ENCODE data around the gene TRPM2. TPM values are rescaled to one million over a fixed set of nuclear protein-coding genes. Genes with fewer than 3 reads are reported as not detected.
"Not testable (repeated sequence)": the region's sequence is repeated elsewhere in the genome, so short reads cannot be mapped to it uniquely, and the experiment has no call there.

The TRPM2 gene
- total and polyA plus RNA-seq, 2 donors, result 2.7 to 9.4 TPM

DNA sequence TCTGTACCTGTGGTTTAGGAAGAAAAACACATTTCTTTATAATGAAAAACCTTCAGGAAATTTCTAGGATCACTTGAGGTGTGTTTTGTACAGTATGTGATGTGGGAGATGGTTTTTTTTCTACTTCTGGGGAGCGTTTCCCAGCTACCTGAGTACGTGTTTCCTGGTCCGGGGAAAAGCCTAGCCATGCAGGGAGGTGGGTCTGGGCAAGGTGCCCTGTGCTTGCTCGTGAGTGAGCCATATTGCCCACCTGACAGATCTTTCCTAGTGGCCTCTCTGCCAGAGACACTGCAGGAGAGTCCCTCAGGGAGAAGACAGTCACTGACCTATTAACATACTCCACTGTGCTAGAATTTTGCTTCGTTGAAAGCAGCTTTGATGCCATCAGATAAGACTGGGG lies 41.3 kb downstream of the TRPM2 start:
- 88% methylated on average over 5 of the region's 5 CpGs for WGBS
- Histone ChIP-seq H3K9me3 (ENCODE audit: control insufficient read depth in 2 of 2, insufficient read depth in 1 of 2, low read length in 1 of 2) (peaks cover 1 to 3% of the 10 kb centered on the region in 2 donors), H3K36me3 (ENCODE audit: control insufficient read depth in 2 of 2, insufficient read depth in 2 of 2, low read length in 1 of 2) (peaks cover 0 to 3% of the 10 kb centered on the region in 2 donors), H3K27me3 (ENCODE audit: control insufficient read depth in 2 of 2, insufficient read depth in 1 of 2, low read length in 1 of 2) (no peaks in the 10 kb centered on the region), H3K4me1 (ENCODE audit: control insufficient read depth in 2 of 2, insufficient read depth in 2 of 2, low read length in 2 of 2) (peaks cover 0 to 6% of the 10 kb centered on the region in 2 donors), H3K4me3 (ENCODE audit: low read length in 2 of 2) (no peak overlapping the region), H3K27ac (ENCODE audit: low read depth in 1 of 2, low read length in 1 of 2) (no peak overlapping the region)
- DNase-seq (ENCODE audit: low read depth in 6 of 9, low spot score in 9 of 9), result no peak

DNA sequence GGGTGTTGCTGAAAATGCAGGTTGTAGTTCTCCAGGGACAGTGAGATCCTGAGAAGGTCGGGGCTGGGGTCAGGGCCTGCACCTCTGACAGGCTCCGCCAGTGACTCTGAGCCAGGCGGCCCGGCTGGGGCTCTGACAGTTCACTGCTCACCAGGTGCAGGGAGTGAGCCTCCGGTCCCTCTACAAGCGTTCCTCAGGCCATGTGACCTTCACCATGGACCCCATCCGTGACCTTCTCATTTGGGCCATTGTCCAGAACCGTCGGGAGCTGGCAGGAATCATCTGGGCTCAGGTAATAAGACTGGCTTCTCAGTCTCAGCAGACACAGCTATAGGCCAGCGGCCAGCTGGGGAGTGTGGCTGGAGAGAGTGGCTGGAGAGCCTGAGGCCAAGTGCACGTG lies 41.8 kb downstream of the TRPM2 start:
- H3K36me3 ChIP-seq (ENCODE audit: control insufficient read depth in 2 of 2, insufficient read depth in 2 of 2, low read length in 1 of 2), result peaks cover 0 to 3% of the 10 kb centered on the region in 2 donors
- peaks cover 0 to 6% of the 10 kb centered on the region in 2 donors for H3K4me1 ChIP-seq (ENCODE audit: control insufficient read depth in 2 of 2, insufficient read depth in 2 of 2, low read length in 2 of 2)
- H3K27ac ChIP-seq (ENCODE audit: low read depth in 1 of 2, low read length in 1 of 2), result peak overlapping the region in 1 of 2 donors; percentile 17
- WGBS, result 92% methylated on average over 11 of the region's 11 CpGs
- no peak overlapping the region for H3K4me3 ChIP-seq (ENCODE audit: low read length in 2 of 2)
- no peaks in the 10 kb centered on the region for H3K27me3 ChIP-seq (ENCODE audit: control insufficient read depth in 2 of 2, insufficient read depth in 1 of 2, low read length in 1 of 2)
- no peak for DNase-seq (ENCODE audit: low read depth in 6 of 9, low spot score in 9 of 9)
- peaks cover 0 to 1% of the 10 kb centered on the region in 2 donors for H3K9me3 ChIP-seq (ENCODE audit: control insufficient read depth in 2 of 2, insufficient read depth in 1 of 2, low read length in 1 of 2)

- not testable (repeated sequence) for H3K4me3 ChIP-seq (ENCODE audit: low read length in 2 of 2); H3K4me1 ChIP-seq (ENCODE audit: control insufficient read depth in 2 of 2, insufficient read depth in 2 of 2, low read length in 2 of 2); DNase-seq (ENCODE audit: low read depth in 6 of 9, low spot score in 9 of 9); H3K9me3 ChIP-seq (ENCODE audit: control insufficient read depth in 2 of 2, insufficient read depth in 1 of 2, low read length in 1 of 2); H3K27me3 ChIP-seq (ENCODE audit: control insufficient read depth in 2 of 2, insufficient read depth in 1 of 2, low read length in 1 of 2); H3K36me3 ChIP-seq (ENCODE audit: control insufficient read depth in 2 of 2, insufficient read depth in 2 of 2, low read length in 1 of 2); H3K27ac ChIP-seq (ENCODE audit: low read depth in 1 of 2, low read length in 1 of 2)
- 99% methylated on average over 6 of the region's 6 CpGs for WGBS
Measured at GRCh38 chr21:44396803-44397202, 43.4 kb downstream of the TRPM2 start.

GRCh38 chr21:44397431-44398031 lies 44.1 kb downstream of the TRPM2 start:
- no peak overlapping the region for H3K4me3 ChIP-seq (ENCODE audit: low read length in 2 of 2)
- 95% methylated on average over 22 of the region's 22 CpGs for WGBS
- H3K27ac ChIP-seq (ENCODE audit: low read depth in 1 of 2, low read length in 1 of 2), result no peak overlapping the region
- no peaks in the 10 kb centered on the region for H3K9me3 ChIP-seq (ENCODE audit: control insufficient read depth in 2 of 2, insufficient read depth in 1 of 2, low read length in 1 of 2)
- peaks cover 0 to 6% of the 10 kb centered on the region in 2 donors for H3K4me1 ChIP-seq (ENCODE audit: control insufficient read depth in 2 of 2, insufficient read depth in 2 of 2, low read length in 2 of 2)
- no peaks in the 10 kb centered on the region for H3K27me3 ChIP-seq (ENCODE audit: control insufficient read depth in 2 of 2, insufficient read depth in 1 of 2, low read length in 1 of 2)
- H3K36me3 ChIP-seq (ENCODE audit: control insufficient read depth in 2 of 2, insufficient read depth in 2 of 2, low read length in 1 of 2), result no peaks in the 10 kb centered on the region
- DNase-seq (ENCODE audit: low read depth in 6 of 9, low spot score in 9 of 9), result no peak

- Histone ChIP-seq H3K27me3 (ENCODE audit: control insufficient read depth in 2 of 2, insufficient read depth in 1 of 2, low read length in 1 of 2) (no peaks in the 10 kb centered on the region), H3K9me3 (ENCODE audit: control insufficient read depth in 2 of 2, insufficient read depth in 1 of 2, low read length in 1 of 2) (no peaks in the 10 kb centered on the region), H3K4me3 (ENCODE audit: low read length in 2 of 2) (no peak overlapping the region), H3K27ac (ENCODE audit: low read depth in 1 of 2, low read length in 1 of 2) (no peak overlapping the region), H3K4me1 (ENCODE audit: control insufficient read depth in 2 of 2, insufficient read depth in 2 of 2, low read length in 2 of 2) (peaks cover 0 to 6% of the 10 kb centered on the region in 2 donors), H3K36me3 (ENCODE audit: control insufficient read depth in 2 of 2, insufficient read depth in 2 of 2, low read length in 1 of 2) (no peaks in the 10 kb centered on the region)
- DNase-seq (ENCODE audit: low read depth in 6 of 9, low spot score in 9 of 9), result no peak
- 93% methylated on average over 9 of the region's 9 CpGs for WGBS
Measured at GRCh38 chr21:44398499-44398898, 45.1 kb downstream of the TRPM2 start.

GRCh38 chr21:44399151-44399954 lies 45.9 kb downstream of the TRPM2 start:
- Histone ChIP-seq H3K27me3 (ENCODE audit: control insufficient read depth in 2 of 2, insufficient read depth in 1 of 2, low read length in 1 of 2) (no peaks in the 10 kb centered on the region), H3K4me1 (ENCODE audit: control insufficient read depth in 2 of 2, insufficient read depth in 2 of 2, low read length in 2 of 2) (peaks cover 0 to 6% of the 10 kb centered on the region in 2 donors), H3K27ac (ENCODE audit: low read depth in 1 of 2, low read length in 1 of 2) (no peak overlapping the region), H3K36me3 (ENCODE audit: control insufficient read depth in 2 of 2, insufficient read depth in 2 of 2, low read length in 1 of 2) (no peaks in the 10 kb centered on the region), H3K4me3 (ENCODE audit: low read length in 2 of 2) (no peak overlapping the region), H3K9me3 (ENCODE audit: control insufficient read depth in 2 of 2, insufficient read depth in 1 of 2, low read length in 1 of 2) (no peaks in the 10 kb centered on the region)
- no peak for DNase-seq (ENCODE audit: low read depth in 6 of 9, low spot score in 9 of 9)
- WGBS, result 94% methylated on average over 33 of the region's 33 CpGs

DNA sequence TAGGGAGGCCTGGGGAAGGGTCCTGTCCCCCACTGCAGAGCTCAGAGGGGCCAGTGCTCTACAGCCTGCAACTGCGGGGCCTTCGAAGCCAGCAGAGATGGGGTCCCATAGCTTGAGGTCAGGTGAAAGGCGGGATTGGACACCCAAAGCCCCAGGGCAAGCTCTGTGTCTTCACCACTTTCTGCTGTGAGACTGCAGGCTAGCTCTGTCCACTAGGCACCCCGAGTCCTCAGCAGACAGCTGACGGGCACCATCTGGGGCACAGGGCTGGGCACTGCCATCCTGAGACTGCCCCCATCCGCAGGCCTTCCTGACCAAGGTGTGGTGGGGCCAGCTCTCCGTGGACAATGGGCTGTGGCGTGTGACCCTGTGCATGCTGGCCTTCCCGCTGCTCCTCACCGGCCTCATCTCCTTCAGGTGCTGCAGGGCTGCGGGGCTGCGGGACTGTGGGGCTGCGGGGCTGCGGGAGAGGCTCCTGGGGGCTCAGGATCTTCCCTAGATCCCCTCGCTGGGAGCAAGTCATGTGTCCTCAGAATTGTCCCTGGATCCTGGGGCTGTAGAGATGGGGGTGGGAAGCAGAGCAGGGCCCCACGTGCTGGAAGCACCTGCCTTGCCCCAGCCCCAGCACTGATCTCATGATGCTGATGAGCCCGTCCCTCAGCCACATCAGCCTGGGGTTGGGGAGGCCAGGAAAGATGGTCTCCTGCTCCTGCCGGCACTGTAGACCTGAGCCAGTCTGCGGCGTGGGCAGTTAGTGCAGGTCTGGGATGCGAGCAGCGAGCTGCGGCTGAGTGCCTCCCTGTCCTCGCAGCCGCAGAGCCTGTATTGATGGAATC lies 46.8 kb downstream of the TRPM2 start:
- Histone ChIP-seq H3K27ac (ENCODE audit: low read depth in 1 of 2, low read length in 1 of 2) (no peak overlapping the region), H3K9me3 (ENCODE audit: control insufficient read depth in 2 of 2, insufficient read depth in 1 of 2, low read length in 1 of 2) (no peaks in the 10 kb centered on the region), H3K27me3 (ENCODE audit: control insufficient read depth in 2 of 2, insufficient read depth in 1 of 2, low read length in 1 of 2) (no peaks in the 10 kb centered on the region), H3K4me3 (ENCODE audit: low read length in 2 of 2) (no peak overlapping the region), H3K4me1 (ENCODE audit: control insufficient read depth in 2 of 2, insufficient read depth in 2 of 2, low read length in 2 of 2) (peaks cover 0 to 3% of the 10 kb centered on the region in 2 donors), H3K36me3 (ENCODE audit: control insufficient read depth in 2 of 2, insufficient read depth in 2 of 2, low read length in 1 of 2) (no peaks in the 10 kb centered on the region)
- DNase-seq (ENCODE audit: low read depth in 6 of 9, low spot score in 9 of 9), result no peak
- WGBS, result 96% methylated on average over 25 of the region's 25 CpGs

GRCh38 chr21:44400791-44401385 lies 47.5 kb downstream of the TRPM2 start:
- H3K9me3 ChIP-seq (ENCODE audit: control insufficient read depth in 2 of 2, insufficient read depth in 1 of 2, low read length in 1 of 2), result no peaks in the 10 kb centered on the region
- no peaks in the 10 kb centered on the region for H3K36me3 ChIP-seq (ENCODE audit: control insufficient read depth in 2 of 2, insufficient read depth in 2 of 2, low read length in 1 of 2)
- H3K27ac ChIP-seq (ENCODE audit: low read depth in 1 of 2, low read length in 1 of 2), result no peak overlapping the region
- no peaks in the 10 kb centered on the region for H3K27me3 ChIP-seq (ENCODE audit: control insufficient read depth in 2 of 2, insufficient read depth in 1 of 2, low read length in 1 of 2)
- no peak overlapping the region for H3K4me3 ChIP-seq (ENCODE audit: low read length in 2 of 2)
- DNase-seq (ENCODE audit: low read depth in 6 of 9, low spot score in 9 of 9), result no peak
- 92% methylated on average over 14 of the region's 14 CpGs for WGBS
- no peaks in the 10 kb centered on the region for H3K4me1 ChIP-seq (ENCODE audit: control insufficient read depth in 2 of 2, insufficient read depth in 2 of 2, low read length in 2 of 2)
